ENCODE measurements around the gene PDE1C.

GRCh38 chr7:31707089-31707488 lies 363.1 kb downstream of the PDE1C start:
- no peak for TF ChIP-seq L3MBTL2 (conservative IDR thresholded peaks at IDR 0.05)
- no peak for TF ChIP-seq LEF1 (IDR thresholded peaks at IDR 0.05; ENCODE audit: borderline replicate concordance)
- TF ChIP-seq BHLHE40 (IDR thresholded peaks at IDR 0.05; ENCODE audit: borderline replicate concordance), result no peak
- no peak for TF ChIP-seq NFRKB (IDR thresholded peaks at IDR 0.05)
- no peak for TF ChIP-seq FOXM1 (IDR thresholded peaks at IDR 0.05; ENCODE audit: borderline replicate concordance)
- TF ChIP-seq TARDBP (IDR thresholded peaks at IDR 0.05), result no peak
- no peak for TF ChIP-seq SUZ12 (IDR thresholded peaks at IDR 0.05)
- no peak for TF ChIP-seq FOXA1 (IDR thresholded peaks at IDR 0.05)
- no peak for TF ChIP-seq SP1 (IDR thresholded peaks at IDR 0.05)
- no peak for TF ChIP-seq ARNT (IDR thresholded peaks at IDR 0.05)
- TF ChIP-seq FOXK2 (IDR thresholded peaks at IDR 0.05), result no peak
- no peak for TF ChIP-seq ELF4 (IDR thresholded peaks at IDR 0.05)
- TF ChIP-seq ZNF384 (IDR thresholded peaks at IDR 0.05), result no peak
